ENCODE results near the gene NSUN7. TPM values are rescaled to one million over a fixed set of nuclear protein-coding genes. Genes with fewer than 3 reads are reported as not detected.

Gene NSUN7
- total and polyA plus RNA-seq, 2 of the 13 experiments (the other 11 are each of a cell fraction or from before 2014, with no cell fraction given), result 0.05 TPM; not detected in 1

DNA sequence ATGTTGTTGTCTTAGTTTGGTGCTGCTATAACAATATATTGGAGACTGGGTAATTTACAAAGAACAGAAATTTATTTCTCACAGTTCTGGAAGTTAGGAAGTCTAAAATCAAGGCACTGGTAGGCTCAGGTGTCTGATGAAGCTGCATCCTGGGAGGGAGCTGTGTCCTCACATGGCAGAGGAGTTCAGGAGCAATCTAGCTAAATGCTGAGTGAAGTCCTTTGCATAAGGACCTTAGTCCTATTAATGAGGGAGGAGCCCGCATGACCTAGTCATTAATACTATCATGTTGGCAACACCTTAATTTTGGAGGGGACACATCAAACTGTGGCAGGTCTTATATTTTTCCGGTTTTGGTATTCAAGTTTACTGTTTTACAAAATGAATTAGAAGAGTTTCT lies 36.0 kb upstream of the NSUN7 start:
- ATAC-seq (no peak), DNase-seq (ENCODE audit: low spot score) (no peak), FAIRE-seq (no peak)
- TF ChIP-seq ELF1 (CRISPR knock-in tag; IDR thresholded peaks at IDR 0.05) (no peak), FOSL1 (CRISPR knock-in tag; IDR thresholded peaks at IDR 0.05; ENCODE audit: borderline replicate concordance) (no peak)
- ChIA-PET CTCF (ENCODE audit: low intra/inter-chr PET ratio, low total read pairs) (no interaction called here), POLR2A (no interaction called here)
- no peaks in the 10 kb centered on the region for H3K9me3 ChIP-seq (ENCODE audit: low read length)
- H3K36me3 ChIP-seq (replicated peaks in 1 of 2; ENCODE audit: control insufficient read depth in 1 of 2, insufficient read depth in 2 of 2, low read length in 2 of 2), result no peaks in the 10 kb centered on the region
- no peak overlapping the region for H3K9ac ChIP-seq (ENCODE audit: insufficient read depth, low read depth, low read length)
- no peak overlapping the region for H2AFZ ChIP-seq (ENCODE audit: low read length)
- no peaks in the 10 kb centered on the region for H3K4me1 ChIP-seq (ENCODE audit: insufficient read depth, low read length)
- no peak overlapping the region for H3K4me2 ChIP-seq (ENCODE audit: low read depth, low read length)
- H3K79me2 ChIP-seq (ENCODE audit: insufficient read depth, low read length), result no peaks in the 10 kb centered on the region
- H3K4me3 ChIP-seq (replicated peaks in 1 of 3; ENCODE audit: insufficient read depth in 1 of 3, low read depth in 2 of 3, low read length in 3 of 3), result no peak overlapping the region
- WGBS (ENCODE audit: low lambda C conversion rate), result 69% methylated on average over 2 of the region's 2 CpGs
- intact Hi-C loops (cut with micrococcal nuclease; ENCODE audit: unreplicated experiment), result no loop called here
- no peaks in the 10 kb centered on the region; a peak in 1 of 5 replicates for H3K27me3 ChIP-seq (ENCODE audit: control insufficient read depth in 1 of 2, insufficient read depth in 2 of 2, low read length in 2 of 2)
- H3K27ac ChIP-seq (ENCODE audit: extremely low read length, insufficient read depth, low read length), result no peak overlapping the region
- in situ Hi-C loops (cut with HindIII; ENCODE audit: extremely low pct_ligation_motif_present, low pct_unique_long_range_greater_than_20kb), result no loop called here
- BruUV-seq (replicated peaks), result no TSS peak
- H4K20me1 ChIP-seq (ENCODE audit: insufficient read depth, low read length), result no peaks in the 10 kb centered on the region

DNA sequence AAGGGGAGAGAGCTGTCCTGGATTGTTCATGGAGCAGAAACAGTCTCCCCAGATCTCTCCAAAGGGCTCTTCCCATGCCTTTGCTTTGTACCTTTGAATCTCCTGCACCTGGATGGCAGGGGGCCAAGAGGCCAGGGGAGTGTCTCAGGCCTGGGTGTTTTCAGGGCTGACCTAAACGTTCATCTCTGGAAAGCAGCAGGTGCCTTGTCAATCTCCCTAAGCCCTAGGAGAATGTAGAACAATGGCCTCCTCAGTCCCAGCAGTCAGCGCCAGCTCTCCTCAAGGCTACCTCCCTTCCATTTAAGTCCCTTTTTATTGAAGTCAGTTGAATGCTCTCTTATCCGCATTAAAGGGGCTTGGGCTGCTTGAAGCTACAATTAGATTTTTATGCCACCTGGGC lies 31.2 kb upstream of the NSUN7 start:
- intact Hi-C loops (cut with micrococcal nuclease; ENCODE audit: unreplicated experiment), result no loop called here
- DNase-seq (ENCODE audit: low spot score), result no peak
- TF ChIP-seq ZNF234 (CRISPR knock-in tag; conservative IDR thresholded peaks at IDR 0.05) (no peak), ZNF430 (CRISPR knock-in tag; IDR thresholded peaks at IDR 0.05) (no peak), ZNF446 (CRISPR knock-in tag; IDR thresholded peaks at IDR 0.05) (no peak), ZFX (CRISPR knock-in tag; IDR thresholded peaks at IDR 0.05; ENCODE audit: low read depth) (no peak)
- TF ChIP-seq, protein P1, sequence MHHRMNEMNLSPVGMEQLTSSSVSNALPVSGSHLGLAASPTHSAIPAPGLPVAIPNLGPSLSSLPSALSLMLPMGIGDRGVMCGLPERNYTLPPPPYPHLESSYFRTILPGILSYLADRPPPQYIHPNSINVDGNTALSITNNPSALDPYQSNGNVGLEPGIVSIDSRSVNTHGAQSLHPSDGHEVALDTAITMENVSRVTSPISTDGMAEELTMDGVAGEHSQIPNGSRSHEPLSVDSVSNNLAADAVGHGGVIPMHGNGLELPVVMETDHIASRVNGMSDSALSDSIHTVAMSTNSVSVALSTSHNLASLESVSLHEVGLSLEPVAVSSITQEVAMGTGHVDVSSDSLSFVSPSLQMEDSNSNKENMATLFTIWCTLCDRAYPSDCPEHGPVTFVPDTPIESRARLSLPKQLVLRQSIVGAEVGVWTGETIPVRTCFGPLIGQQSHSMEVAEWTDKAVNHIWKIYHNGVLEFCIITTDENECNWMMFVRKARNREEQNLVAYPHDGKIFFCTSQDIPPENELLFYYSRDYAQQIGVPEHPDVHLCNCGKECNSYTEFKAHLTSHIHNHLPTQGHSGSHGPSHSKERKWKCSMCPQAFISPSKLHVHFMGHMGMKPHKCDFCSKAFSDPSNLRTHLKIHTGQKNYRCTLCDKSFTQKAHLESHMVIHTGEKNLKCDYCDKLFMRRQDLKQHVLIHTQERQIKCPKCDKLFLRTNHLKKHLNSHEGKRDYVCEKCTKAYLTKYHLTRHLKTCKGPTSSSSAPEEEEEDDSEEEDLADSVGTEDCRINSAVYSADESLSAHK (CRISPR knock-in tag; IDR thresholded peaks at IDR 0.05; ENCODE audit: borderline replicate concordance), result no peak
- TF ChIP-seq, protein P2, sequence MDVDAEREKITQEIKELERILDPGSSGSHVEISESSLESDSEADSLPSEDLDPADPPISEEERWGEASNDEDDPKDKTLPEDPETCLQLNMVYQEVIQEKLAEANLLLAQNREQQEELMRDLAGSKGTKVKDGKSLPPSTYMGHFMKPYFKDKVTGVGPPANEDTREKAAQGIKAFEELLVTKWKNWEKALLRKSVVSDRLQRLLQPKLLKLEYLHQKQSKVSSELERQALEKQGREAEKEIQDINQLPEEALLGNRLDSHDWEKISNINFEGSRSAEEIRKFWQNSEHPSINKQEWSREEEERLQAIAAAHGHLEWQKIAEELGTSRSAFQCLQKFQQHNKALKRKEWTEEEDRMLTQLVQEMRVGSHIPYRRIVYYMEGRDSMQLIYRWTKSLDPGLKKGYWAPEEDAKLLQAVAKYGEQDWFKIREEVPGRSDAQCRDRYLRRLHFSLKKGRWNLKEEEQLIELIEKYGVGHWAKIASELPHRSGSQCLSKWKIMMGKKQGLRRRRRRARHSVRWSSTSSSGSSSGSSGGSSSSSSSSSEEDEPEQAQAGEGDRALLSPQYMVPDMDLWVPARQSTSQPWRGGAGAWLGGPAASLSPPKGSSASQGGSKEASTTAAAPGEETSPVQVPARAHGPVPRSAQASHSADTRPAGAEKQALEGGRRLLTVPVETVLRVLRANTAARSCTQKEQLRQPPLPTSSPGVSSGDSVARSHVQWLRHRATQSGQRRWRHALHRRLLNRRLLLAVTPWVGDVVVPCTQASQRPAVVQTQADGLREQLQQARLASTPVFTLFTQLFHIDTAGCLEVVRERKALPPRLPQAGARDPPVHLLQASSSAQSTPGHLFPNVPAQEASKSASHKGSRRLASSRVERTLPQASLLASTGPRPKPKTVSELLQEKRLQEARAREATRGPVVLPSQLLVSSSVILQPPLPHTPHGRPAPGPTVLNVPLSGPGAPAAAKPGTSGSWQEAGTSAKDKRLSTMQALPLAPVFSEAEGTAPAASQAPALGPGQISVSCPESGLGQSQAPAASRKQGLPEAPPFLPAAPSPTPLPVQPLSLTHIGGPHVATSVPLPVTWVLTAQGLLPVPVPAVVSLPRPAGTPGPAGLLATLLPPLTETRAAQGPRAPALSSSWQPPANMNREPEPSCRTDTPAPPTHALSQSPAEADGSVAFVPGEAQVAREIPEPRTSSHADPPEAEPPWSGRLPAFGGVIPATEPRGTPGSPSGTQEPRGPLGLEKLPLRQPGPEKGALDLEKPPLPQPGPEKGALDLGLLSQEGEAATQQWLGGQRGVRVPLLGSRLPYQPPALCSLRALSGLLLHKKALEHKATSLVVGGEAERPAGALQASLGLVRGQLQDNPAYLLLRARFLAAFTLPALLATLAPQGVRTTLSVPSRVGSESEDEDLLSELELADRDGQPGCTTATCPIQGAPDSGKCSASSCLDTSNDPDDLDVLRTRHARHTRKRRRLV (CRISPR knock-in tag; IDR thresholded peaks at IDR 0.05), result no peak
- TF ChIP-seq, protein P3, sequence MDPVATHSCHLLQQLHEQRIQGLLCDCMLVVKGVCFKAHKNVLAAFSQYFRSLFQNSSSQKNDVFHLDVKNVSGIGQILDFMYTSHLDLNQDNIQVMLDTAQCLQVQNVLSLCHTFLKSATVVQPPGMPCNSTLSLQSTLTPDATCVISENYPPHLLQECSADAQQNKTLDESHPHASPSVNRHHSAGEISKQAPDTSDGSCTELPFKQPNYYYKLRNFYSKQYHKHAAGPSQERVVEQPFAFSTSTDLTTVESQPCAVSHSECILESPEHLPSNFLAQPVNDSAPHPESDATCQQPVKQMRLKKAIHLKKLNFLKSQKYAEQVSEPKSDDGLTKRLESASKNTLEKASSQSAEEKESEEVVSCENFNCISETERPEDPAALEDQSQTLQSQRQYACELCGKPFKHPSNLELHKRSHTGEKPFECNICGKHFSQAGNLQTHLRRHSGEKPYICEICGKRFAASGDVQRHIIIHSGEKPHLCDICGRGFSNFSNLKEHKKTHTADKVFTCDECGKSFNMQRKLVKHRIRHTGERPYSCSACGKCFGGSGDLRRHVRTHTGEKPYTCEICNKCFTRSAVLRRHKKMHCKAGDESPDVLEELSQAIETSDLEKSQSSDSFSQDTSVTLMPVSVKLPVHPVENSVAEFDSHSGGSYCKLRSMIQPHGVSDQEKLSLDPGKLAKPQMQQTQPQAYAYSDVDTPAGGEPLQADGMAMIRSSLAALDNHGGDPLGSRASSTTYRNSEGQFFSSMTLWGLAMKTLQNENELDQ (CRISPR knock-in tag; IDR thresholded peaks at IDR 0.05; ENCODE audit: borderline replicate concordance), result no peak

More for the DNA sequence above, 31.2 kb upstream of the NSUN7 start:
- FAIRE-seq (no peak), ATAC-seq (peak; percentile 32; the same call in 2 of the 3 replicates)
- no peaks in the 10 kb centered on the region for H3K9me3 ChIP-seq (ENCODE audit: low read length)
- in situ Hi-C loops (cut with HindIII; ENCODE audit: extremely low pct_ligation_motif_present, low pct_unique_long_range_greater_than_20kb), result no loop called here
- H4K20me1 ChIP-seq (ENCODE audit: insufficient read depth, low read length), result no peaks in the 10 kb centered on the region
- BruUV-seq (replicated peaks), result no TSS peak
- H3K4me1 ChIP-seq (ENCODE audit: insufficient read depth, low read length), result no peaks in the 10 kb centered on the region
- no peaks in the 10 kb centered on the region; a peak in 1 of 5 replicates for H3K27me3 ChIP-seq (ENCODE audit: control insufficient read depth in 1 of 2, insufficient read depth in 2 of 2, low read length in 2 of 2)
- no peak overlapping the region for H3K4me2 ChIP-seq (ENCODE audit: low read depth, low read length)
- no peaks in the 10 kb centered on the region for H3K36me3 ChIP-seq (replicated peaks in 1 of 2; ENCODE audit: control insufficient read depth in 1 of 2, insufficient read depth in 2 of 2, low read length in 2 of 2)
- ChIA-PET CTCF (ENCODE audit: low intra/inter-chr PET ratio, low total read pairs) (no interaction called here), POLR2A (no interaction called here)
- no peak overlapping the region for H2AFZ ChIP-seq (ENCODE audit: low read length)
- no peak overlapping the region for H3K9ac ChIP-seq (ENCODE audit: insufficient read depth, low read depth, low read length)
- H3K4me3 ChIP-seq (replicated peaks in 1 of 3; ENCODE audit: insufficient read depth in 1 of 3, low read depth in 2 of 3, low read length in 3 of 3), result no peak overlapping the region
- no peak overlapping the region for H3K27ac ChIP-seq (ENCODE audit: extremely low read length, insufficient read depth, low read length)
- no peaks in the 10 kb centered on the region for H3K79me2 ChIP-seq (ENCODE audit: insufficient read depth, low read length)
- WGBS (ENCODE audit: low lambda C conversion rate), result 54% methylated on average over 2 of the region's 3 CpGs

All from HepG2 (cell line).